Ovary (tissue), 3 donors: Measurements from ENCODE around the gene SPTBN5.

ENCODE experiments used
- CTCF ChIP-seq, 3 donors: fragments of 450-650 bp in 2 of 3; fragments of 200-600 bp in 1 of 3; IDR thresholded peaks; one replicate each; pipeline versions ENCODE4 v1.5.1 to v1.8.0; 2016 to 2022; ENCODE audit warnings: antibody characterized with exemption in 3 of 3, mild to moderate bottlenecking in 1 of 3
- EP300 ChIP-seq: sonication (generic); formaldehyde crosslinking; IDR thresholded peaks from one replicate; pipeline ENCODE4 v1.6.1; 2017; ENCODE audit warnings: antibody characterized with exemption
- POLR2A ChIP-seq: fragments of 450-650 bp; IDR thresholded peaks from one replicate; pipeline ENCODE4 v1.6.1; 2017; ENCODE audit warnings: antibody characterized with exemption, mild to moderate bottlenecking, moderate library complexity
- donor health status: DM: no; HTN: no; CAD: no.

GRCh38 chr15:41935566-41936020, 41.7 kb upstream of the SPTBN5 start:
- TF ChIP-seq CTCF (IDR thresholded peaks at IDR 0.05) = no peak
- no peak for TF ChIP-seq POLR2A
- no peak for TF ChIP-seq EP300
